Stomach (tissue), 9 donors: Measurements from ENCODE around the gene ASTN2. TPM values are rescaled to one million over a fixed set of nuclear protein-coding genes. Genes with fewer than 3 reads are reported as not detected.

ENCODE experiments used
- DNase-seq, 2 donors: peaks; one replicate each; pipeline versions ENCODE4 v3.0.0 to v3.0.0-alpha.2; 2013 to 2019
- H3K27ac ChIP-seq, 5 donors: fragments of 200-600 bp in 4 of 5; sonication (generic) in 4 of 5; one replicate each; pipeline ENCODE4 v1.5.1; 2013 to 2019; ENCODE audit warnings: mild to moderate bottlenecking in 1 of 5, moderate library complexity in 1 of 5
- H3K27me3 ChIP-seq, 3 donors: fragments of 200-600 bp; sonication (generic); one replicate each; pipeline ENCODE4 v1.5.1; 2017 to 2019; ENCODE audit warnings: mixed run types in 1 of 3
- H3K36me3 ChIP-seq, 4 donors: fragments of 200-600 bp; sonication (generic); 1 replicate in 3 of 4; 2 replicates in 1 of 4; pipeline ENCODE4 v1.5.1; 2016 to 2019
- H3K4me1 ChIP-seq, 4 donors: fragments of 200-600 bp; sonication (generic); one replicate each; pipeline ENCODE4 v1.5.1; 2016 to 2019
- H3K4me3 ChIP-seq, 4 donors: fragments of 200-600 bp; sonication (generic) in 3 of 4; one replicate each; pipeline ENCODE4 v1.5.1; 2016 to 2019; ENCODE audit warnings: mild to moderate bottlenecking in 1 of 4
- H3K9me3 ChIP-seq, 4 donors: fragments of 200-600 bp; sonication (generic); one replicate each; pipeline ENCODE4 v1.5.1; 2016 to 2019
- EP300 ChIP-seq: sonication (generic); formaldehyde crosslinking; IDR thresholded peaks from one replicate; pipeline ENCODE4 v1.6.1; 2017; ENCODE audit warnings: antibody characterized with exemption
- POLR2A ChIP-seq, 4 donors: fragments of 450-650 bp; IDR thresholded peaks; one replicate each; pipeline ENCODE4 v1.6.1; 2016; ENCODE audit warnings: antibody characterized with exemption in 4 of 4, control low read depth in 2 of 4, mild to moderate bottlenecking in 1 of 4, moderate library complexity in 1 of 4
- POLR2AphosphoS5 ChIP-seq, 3 donors: sonication (generic); formaldehyde crosslinking; IDR thresholded peaks; one replicate each; pipeline ENCODE4 v1.6.1; 2016; ENCODE audit warnings: antibody characterized with exemption in 3 of 3
- WGBS, 5 donors: extraction: QIAGEN DNeasy Blood & Tissue Kit in 3 of 5; methylation state at CpG; one replicate each; pipeline versions ENCODE4 v1.1.5 to v1.1.7; 2013 to 2018; 5-methylcytosine and 5-hydroxymethylcytosine counted together
- intact Hi-C: fragments of 100-400 bp; cut with DNase I; formaldehyde crosslinking; loops from one replicate; pipeline ENCODE4 v1.15.1; 2023; ENCODE audit warnings: low total_unique reads
- polyA plus RNA-seq, 3 donors: library from polyadenylated mRNA; stranded (reverse); fragments of 200-250 nt; gene quantifications; one replicate each; pipeline ENCODE4 v1.2.3, GENCODE V29; 2013
- total RNA-seq, 5 donors: library from RNA; depleted of rRNA; stranded (reverse); fragments of >200 nt; gene quantifications; one replicate each; pipeline versions ENCODE4 v1.1.0 to v1.2.3, GENCODE V29; 2014 to 2016
- TF ChIP-seq, protein P1 (sequence below), 7 experiments: fragments of 450-650 bp in 4 of 7; fragments of 200-600 bp in 3 of 7; sonication (generic) in 3 of 7; IDR thresholded peaks; one replicate each; pipeline ENCODE4 v1.5.1; 2016 to 2019; ENCODE audit warnings: antibody characterized with exemption in 7 of 7, control low read depth in 2 of 7, mild to moderate bottlenecking in 1 of 7
- donor health status: healthy with polysubstance abuse.
- donor health status: Bipolar disorder and iron deficiency.
- donor health status: healthy.

Gene ASTN2
- total and polyA plus RNA-seq, 8 donors = 2.1 to 22.3 (median 4.2) TPM; not detected in 1

DNA sequence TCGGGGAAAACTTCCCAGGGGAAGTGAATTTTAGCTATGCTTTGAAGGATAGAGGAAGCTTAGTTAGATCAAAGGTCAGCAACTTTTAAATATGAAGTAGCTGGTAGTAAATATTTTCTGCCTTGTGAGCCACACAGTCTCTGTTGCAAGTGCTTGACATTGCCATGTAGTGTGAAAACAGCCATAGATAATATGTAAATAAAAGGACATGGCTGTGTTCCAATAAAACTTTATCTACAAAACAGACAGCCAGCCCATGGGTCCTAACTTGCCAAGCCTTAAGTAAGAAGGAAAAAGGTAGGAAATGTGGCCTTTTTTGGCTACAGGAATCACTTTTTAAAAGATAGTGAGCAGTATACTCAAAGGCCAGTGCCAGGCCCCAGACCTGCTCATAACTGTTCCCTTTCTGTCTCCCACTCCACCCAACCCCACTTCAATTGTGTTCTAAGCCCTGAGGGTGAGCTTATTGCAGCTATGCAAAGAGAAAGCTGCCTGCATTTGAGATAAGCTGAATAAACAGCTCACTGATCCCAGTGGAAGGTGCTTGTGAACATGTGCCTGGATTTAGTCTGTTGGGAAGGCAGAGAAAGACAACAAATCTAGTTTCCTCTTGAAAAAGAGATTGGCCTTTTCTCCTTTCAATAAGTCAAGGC is 840.7 kb downstream of the ASTN2 start:
- WGBS, 5 donors = 22 to 64% (median 43%) methylated on average over 1 of the region's 1 CpG
- Histone ChIP-seq H3K27ac (peak overlapping the region; percentile 27 to 68 (median 42)), H3K36me3 (no peaks in the 10 kb centered on the region), H3K9me3 (no peaks in the 10 kb centered on the region), H3K27me3 (no peaks in the 10 kb centered on the region), H3K4me3 (no peak overlapping the region), H3K4me1 (peaks cover 8 to 56% (median 39%) of the 10 kb centered on the region in 4 donors)
- TF ChIP-seq, protein P1, sequence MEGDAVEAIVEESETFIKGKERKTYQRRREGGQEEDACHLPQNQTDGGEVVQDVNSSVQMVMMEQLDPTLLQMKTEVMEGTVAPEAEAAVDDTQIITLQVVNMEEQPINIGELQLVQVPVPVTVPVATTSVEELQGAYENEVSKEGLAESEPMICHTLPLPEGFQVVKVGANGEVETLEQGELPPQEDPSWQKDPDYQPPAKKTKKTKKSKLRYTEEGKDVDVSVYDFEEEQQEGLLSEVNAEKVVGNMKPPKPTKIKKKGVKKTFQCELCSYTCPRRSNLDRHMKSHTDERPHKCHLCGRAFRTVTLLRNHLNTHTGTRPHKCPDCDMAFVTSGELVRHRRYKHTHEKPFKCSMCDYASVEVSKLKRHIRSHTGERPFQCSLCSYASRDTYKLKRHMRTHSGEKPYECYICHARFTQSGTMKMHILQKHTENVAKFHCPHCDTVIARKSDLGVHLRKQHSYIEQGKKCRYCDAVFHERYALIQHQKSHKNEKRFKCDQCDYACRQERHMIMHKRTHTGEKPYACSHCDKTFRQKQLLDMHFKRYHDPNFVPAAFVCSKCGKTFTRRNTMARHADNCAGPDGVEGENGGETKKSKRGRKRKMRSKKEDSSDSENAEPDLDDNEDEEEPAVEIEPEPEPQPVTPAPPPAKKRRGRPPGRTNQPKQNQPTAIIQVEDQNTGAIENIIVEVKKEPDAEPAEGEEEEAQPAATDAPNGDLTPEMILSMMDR (IDR thresholded peaks at IDR 0.05) = no peak
- TF ChIP-seq POLR2AphosphoS5 (IDR thresholded peaks at IDR 0.05) = peak in 2 of 3 donors; percentile 41 to 63
- peak; percentile 50 to 72 for DNase-seq
- intact Hi-C loops = loop anchor here (10.0 kb wide), 1 partner anchor 419 kb away; the partner anchor contains the start of gene PAPPA

DNA sequence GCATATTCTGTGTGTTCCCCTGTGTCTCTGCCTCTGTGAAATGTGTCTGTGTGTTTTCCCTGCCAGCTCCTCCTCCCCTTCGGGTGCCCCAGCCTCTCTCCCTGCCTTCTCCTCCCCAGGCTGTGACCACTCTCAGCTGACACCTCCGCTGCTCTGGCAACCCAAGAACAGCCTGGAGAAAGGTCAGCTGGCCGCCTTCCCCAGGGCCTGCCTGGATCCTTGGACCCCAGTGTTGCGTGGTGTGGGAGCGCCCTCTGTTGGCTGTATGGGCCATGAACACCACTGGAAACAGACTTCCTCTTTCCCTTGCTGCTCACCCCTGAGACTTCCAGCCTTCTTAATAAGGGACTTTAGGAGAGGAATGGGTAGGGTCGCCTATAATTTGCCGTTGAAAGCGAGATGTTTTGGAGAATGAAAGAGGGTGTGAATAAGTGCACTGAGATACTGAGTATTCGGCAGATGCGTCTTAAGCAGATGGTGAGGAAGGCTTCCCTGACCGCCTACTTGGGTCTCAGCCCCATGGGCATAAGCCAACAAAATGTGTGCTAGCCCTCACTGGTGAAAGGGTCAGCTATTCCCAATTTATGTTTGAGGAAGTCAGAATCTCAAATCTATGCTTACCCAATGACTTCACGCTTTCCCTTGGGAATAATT is 842.6 kb downstream of the ASTN2 start:
- no peaks in the 10 kb centered on the region for H3K36me3 ChIP-seq
- peak overlapping the region in 1 of 5 donors; percentile 2 for H3K27ac ChIP-seq
- TF ChIP-seq POLR2AphosphoS5 (IDR thresholded peaks at IDR 0.05) (peak; percentile 24 to 79 (median 26)), EP300 (no peak), POLR2A (IDR thresholded peaks at IDR 0.05) (no peak)
- TF ChIP-seq, protein P1 (IDR thresholded peaks at IDR 0.05) = peak in 5 of 7 experiments; percentile 77 to 96 (median 84)
- no peaks in the 10 kb centered on the region for H3K27me3 ChIP-seq
- DNase-seq = peak; percentile 93 to 95
- 26 to 30% (median 26%) methylated on average over 12 of the region's 12 CpGs for WGBS, 5 donors
- no peak overlapping the region for H3K4me3 ChIP-seq
- H3K4me1 ChIP-seq = peaks cover 12 to 64% (median 45%) of the 10 kb centered on the region in 4 donors
- H3K9me3 ChIP-seq = no peaks in the 10 kb centered on the region
- intact Hi-C loops = loop anchor here (10.0 kb wide), 1 partner anchor 417 kb away; the partner anchor contains the start of gene PAPPA

DNA sequence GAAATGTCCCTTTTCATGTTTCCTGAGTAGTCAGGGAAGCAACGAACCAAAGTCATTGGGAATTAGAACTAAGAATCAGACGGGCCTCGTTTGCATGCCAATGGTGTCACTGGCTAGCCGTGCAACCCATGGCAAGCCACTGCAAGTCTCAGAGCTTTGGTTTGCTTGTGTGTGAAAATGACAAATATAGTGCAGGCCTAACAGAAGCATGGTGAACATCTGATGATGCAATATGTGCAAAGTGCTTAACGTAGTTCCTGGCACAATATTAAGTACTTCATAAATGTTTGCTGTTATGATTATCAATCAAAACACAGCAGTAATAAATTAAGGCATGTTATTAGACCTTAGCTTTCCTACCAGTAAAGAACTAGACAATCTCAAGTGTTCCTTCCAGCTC is 845.7 kb downstream of the ASTN2 start:
- TF ChIP-seq POLR2AphosphoS5 (IDR thresholded peaks at IDR 0.05) = no peak
- no peak for TF ChIP-seq EP300
- no peak for TF ChIP-seq POLR2A (IDR thresholded peaks at IDR 0.05)
- TF ChIP-seq, protein P1 (IDR thresholded peaks at IDR 0.05) = no peak
- no peaks in the 10 kb centered on the region for H3K36me3 ChIP-seq
- no peak overlapping the region for H3K4me3 ChIP-seq
- no peak for DNase-seq
- H3K4me1 ChIP-seq = peaks cover 15 to 53% (median 40%) of the 10 kb centered on the region in 4 donors
- H3K27ac ChIP-seq = no peak overlapping the region
- H3K9me3 ChIP-seq = no peaks in the 10 kb centered on the region
- intact Hi-C loops = no loop called here
- H3K27me3 ChIP-seq = no peaks in the 10 kb centered on the region
- 69 to 79% (median 76%) methylated on average over 5 of the region's 5 CpGs for WGBS, 5 donors

DNA sequence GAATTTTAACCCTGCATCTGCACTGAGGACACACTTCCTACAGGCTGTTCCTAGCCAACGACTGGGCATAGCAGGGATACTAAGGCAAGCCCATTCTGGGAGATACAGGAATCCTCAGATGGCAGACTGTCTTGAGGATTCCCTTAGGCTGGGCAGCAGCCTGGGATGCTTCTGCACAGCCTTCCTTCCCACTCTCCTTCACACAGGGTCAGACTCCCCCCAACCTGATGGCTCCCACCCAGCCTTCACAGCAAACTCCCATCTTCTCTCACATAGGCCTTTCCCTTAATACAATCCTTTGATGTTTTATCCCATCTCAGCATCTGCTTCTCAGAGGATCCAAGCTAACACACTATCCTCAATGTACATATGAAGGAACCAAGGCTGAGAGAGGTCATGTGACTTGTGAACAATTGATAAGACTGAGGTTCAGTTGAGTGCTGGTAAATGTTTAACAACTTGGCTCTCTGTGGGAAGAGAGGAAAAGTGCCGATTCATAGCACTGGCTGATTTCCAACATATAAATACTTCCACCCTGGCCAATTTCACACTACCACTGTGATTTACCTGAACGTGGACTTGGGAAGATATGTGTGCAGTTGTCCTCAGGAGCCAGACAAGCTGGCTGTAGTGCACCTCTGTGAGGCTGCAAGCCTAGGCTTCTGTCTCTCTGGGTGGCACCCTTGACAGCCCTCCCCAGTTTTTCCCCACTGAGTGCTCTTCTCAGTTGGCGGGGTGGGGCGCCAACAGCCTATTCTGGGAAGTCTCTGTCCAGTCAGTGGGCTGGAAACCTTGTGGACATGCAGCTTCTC is 848.0 kb downstream of the ASTN2 start:
- H3K27me3 ChIP-seq = no peaks in the 10 kb centered on the region
- peak; percentile 35 to 81 for DNase-seq
- H3K36me3 ChIP-seq = no peaks in the 10 kb centered on the region
- H3K27ac ChIP-seq = peak overlapping the region; percentile 37 to 77 (median 71)
- no peaks in the 10 kb centered on the region for H3K9me3 ChIP-seq
- WGBS, 5 donors = 43 to 58% (median 56%) methylated on average over 5 of the region's 5 CpGs
- TF ChIP-seq EP300 (no peak), POLR2AphosphoS5 (IDR thresholded peaks at IDR 0.05) (peak; percentile 4 to 74 (median 34))
- peaks cover 10 to 36% (median 25%) of the 10 kb centered on the region in 4 donors for H3K4me1 ChIP-seq
- intact Hi-C loops = no loop called here
- no peak overlapping the region for H3K4me3 ChIP-seq
